ENCODE data around the gene ENTREP1.

- TF ChIP-seq CTCF (IDR thresholded peaks at IDR 0.05; ENCODE audit: low read depth, low read length, poor library complexity, severe bottlenecking) (no peak), EZH2phosphoT487 (IDR thresholded peaks at IDR 0.05; ENCODE audit: borderline replicate concordance, low read length) (no peak)
Observed at GRCh38 chr9:69364510-69365150, 39.6 kb downstream of the ENTREP1 start.
